ENCODE data around the gene PIBF1.
"Not testable (repeated sequence)": the region's sequence is repeated elsewhere in the genome, so short reads cannot be mapped to it uniquely, and the experiment has no call there.

Gene PIBF1

DNA sequence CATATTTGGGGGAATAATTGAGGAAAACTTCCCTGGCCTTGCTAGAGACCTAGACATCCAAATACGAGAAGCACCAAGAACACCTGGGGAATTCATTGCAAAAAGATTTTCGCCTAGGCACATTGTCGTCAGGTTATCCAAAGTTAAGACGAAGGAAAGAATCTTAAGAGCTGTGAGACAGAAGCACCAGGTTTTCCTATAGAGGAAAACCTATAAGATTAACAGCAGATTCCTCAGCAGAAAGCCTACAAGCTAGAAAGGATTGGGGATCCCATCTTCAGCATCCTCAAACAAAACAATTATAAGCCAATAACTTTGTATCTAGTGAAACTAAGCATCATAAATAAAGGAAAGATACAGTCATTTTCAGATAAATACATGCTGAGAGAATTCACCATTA lies 114.9 kb downstream of the PIBF1 start:
- TF ChIP-seq CTCF (IDR thresholded peaks at IDR 0.05; ENCODE audit: insufficient read depth, low read depth, low read length, missing control alignments): no peak
- no peak overlapping the region for H3K4me3 ChIP-seq (ENCODE audit: low read depth, low read length)
- no peak for DNase-seq (ENCODE audit: low read depth)

DNA sequence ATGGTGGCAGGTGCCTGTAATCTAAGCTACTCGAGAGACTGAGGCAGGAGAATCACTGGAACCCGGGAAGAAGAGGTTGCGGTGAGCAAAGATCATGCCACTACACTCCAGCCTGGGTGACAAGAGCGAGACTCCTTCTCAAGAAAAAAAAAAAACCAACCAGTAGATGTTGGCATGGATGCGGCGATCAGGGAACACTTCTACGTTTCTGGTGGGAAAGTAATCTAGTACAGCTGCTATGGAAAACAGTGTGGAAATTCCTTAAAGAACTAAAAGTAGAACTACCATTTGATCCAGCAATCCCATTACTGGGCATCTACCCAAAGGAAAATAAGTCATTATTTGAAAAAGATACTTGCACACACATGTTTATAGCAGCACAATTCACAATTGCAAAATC lies 119.6 kb downstream of the PIBF1 start:
- H3K4me3 ChIP-seq (ENCODE audit: low read depth, low read length); DNase-seq (ENCODE audit: low read depth): not testable (repeated sequence)

DNA sequence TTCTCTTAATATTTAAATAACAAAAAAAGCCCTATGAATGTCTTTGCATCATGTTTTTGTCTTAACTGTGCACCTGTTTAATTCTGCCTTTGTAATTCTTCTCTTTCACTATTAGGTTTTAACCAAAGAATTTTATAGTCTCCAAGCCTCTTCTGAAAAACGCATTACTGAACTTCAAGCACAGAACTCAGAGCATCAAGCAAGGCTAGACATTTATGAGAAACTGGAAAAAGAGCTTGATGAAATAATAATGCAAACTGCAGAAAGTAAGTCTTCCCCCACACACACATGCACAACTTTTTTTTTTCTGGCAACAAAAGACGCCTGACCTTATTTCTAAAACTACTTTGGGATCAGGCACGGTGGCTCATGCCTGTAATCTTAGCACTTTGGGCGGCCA lies 126.5 kb downstream of the PIBF1 start:
- no peak overlapping the region for H3K4me3 ChIP-seq (ENCODE audit: low read depth, low read length)
- DNase-seq (ENCODE audit: low read depth): no peak
- TF ChIP-seq CTCF (IDR thresholded peaks at IDR 0.05; ENCODE audit: insufficient read depth, low read depth, low read length, missing control alignments): no peak

DNA sequence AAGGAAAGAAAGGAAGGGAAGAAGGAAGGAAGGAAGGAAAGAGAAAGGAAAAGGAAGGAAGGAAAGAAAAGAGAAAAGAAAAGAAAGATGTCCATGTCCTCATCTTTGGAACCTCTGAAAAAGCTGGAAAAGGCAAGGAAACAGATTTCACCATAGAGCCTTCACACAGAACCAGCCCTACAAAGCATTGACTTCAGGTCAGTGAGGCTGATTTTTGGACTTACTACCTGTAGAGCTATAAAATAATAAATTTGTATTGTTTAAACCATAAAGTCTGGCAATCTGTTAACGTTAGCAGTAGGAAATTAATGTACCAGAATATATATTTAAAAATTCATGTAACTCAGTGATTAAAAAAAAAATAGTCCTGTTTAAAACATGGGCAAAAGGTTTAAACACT lies 130.0 kb downstream of the PIBF1 start:
- TF ChIP-seq CTCF (IDR thresholded peaks at IDR 0.05; ENCODE audit: insufficient read depth, low read depth, low read length, missing control alignments): no peak
- DNase-seq (ENCODE audit: low read depth): no peak
- no peak overlapping the region for H3K4me3 ChIP-seq (ENCODE audit: low read depth, low read length)

DNA sequence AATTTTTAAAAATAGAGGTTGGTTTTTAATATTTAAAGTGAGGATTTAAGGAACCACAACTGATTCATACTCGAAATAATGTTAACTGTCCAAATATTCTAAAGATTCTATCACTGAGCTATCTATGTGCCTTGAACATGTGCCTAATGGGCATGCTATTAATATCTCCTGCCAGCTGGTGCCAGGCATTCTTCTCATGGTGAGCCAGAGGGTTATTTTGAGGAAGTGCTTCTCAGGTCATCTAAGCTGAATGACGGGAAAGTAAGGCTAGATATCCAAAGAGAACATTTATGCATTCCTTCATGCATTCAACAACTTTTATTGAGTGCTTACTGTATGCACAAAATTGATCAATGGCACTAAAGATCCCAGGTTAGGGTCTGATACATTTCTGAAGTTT lies 138.2 kb downstream of the PIBF1 start:
- no peak overlapping the region for H3K4me3 ChIP-seq (ENCODE audit: low read depth, low read length)
- no peak for DNase-seq (ENCODE audit: low read depth)
- TF ChIP-seq CTCF (IDR thresholded peaks at IDR 0.05; ENCODE audit: insufficient read depth, low read depth, low read length, missing control alignments): no peak

DNA sequence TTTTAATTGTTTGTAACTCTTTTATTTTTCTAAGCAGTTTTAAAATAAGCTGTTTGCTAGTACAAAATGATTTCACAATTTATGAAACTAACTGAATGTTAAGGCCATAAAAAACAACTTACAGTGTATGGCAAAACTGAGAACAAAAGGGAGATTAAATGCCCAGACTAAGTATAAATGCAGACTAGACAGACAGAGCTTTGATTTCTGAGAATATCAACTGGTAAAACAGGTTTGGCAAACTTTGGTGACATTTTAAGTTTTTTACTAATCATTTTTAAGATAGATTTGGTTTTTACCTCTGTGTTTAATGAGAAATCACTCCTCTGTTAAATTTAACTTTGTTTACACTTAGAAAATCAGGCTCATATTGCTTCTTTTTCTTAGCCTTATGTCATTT lies 149.4 kb downstream of the PIBF1 start:
- no peak overlapping the region for H3K4me3 ChIP-seq (ENCODE audit: low read depth, low read length)
- no peak for DNase-seq (ENCODE audit: low read depth)
- no peak for TF ChIP-seq CTCF (IDR thresholded peaks at IDR 0.05; ENCODE audit: insufficient read depth, low read depth, low read length, missing control alignments)

- no peak overlapping the region for H3K4me3 ChIP-seq (ENCODE audit: low read depth, low read length)
- no peak for TF ChIP-seq CTCF (IDR thresholded peaks at IDR 0.05; ENCODE audit: insufficient read depth, low read depth, low read length, missing control alignments)
- DNase-seq (ENCODE audit: low read depth): no peak
Measured at GRCh38 chr13:72932250-72932649, 150.3 kb downstream of the PIBF1 start.

- not testable (repeated sequence) for DNase-seq (ENCODE audit: low read depth); H3K4me3 ChIP-seq (ENCODE audit: low read depth, low read length)
Measured at GRCh38 chr13:72946267-72946666, 164.3 kb downstream of the PIBF1 start.

Data from GM12865 (cell line).